H1 (cell line): Measurements from ENCODE around the gene C5orf52. TPM values are rescaled to one million over a fixed set of nuclear protein-coding genes. Genes with fewer than 3 reads are reported as not detected.

Experiments used
- CTCF ChIA-PET: fragments of 300-600 bp; sonication (Branson Sonifier 250); formaldehyde crosslinking; loops from one replicate; lab custom pipeline; 2021; ENCODE audit not compliant: partially characterized antibody; lab: Charles Lee
- POLR2A ChIA-PET: fragments of 300-600 bp; sonication (Branson Sonifier 250); formaldehyde crosslinking; loops from one replicate; lab custom pipeline; 2021; ENCODE audit warnings: inconsistent platforms; ENCODE audit not compliant: partially characterized antibody; lab: Charles Lee
- DNase-seq, 2 experiments: peaks; one replicate each; pipeline versions ENCODE4 v3.0.0 to v3.0.0-alpha.2; 2010 to 2022; ENCODE audit warnings: low spot score in 2 of 2, low read depth in 1 of 2, mixed read lengths in 1 of 2
- FAIRE-seq: peaks from 2 replicates; lab custom pipeline; 2011; peaks lifted over from hg19 to GRCh38; lab: Jason Lieb, UNC
- H2AFZ ChIP-seq: 2 replicates; pipeline ENCODE4 v1.8.1; 2012; ENCODE audit warnings: low read length, inconsistent platforms
- H2AK5ac ChIP-seq: 2 replicates; pipeline ENCODE4 v1.6.1; 2013; ENCODE audit warnings: low read depth, low read length
- H2BK120ac ChIP-seq: replicated peaks from 2 replicates; pipeline ENCODE3; 2013; ENCODE audit warnings: low read depth, low read length, inconsistent platforms
- H2BK12ac ChIP-seq: 2 replicates; pipeline ENCODE4 v1.6.1; 2013; ENCODE audit warnings: low read depth, low read length
- H2BK15ac ChIP-seq: 2 replicates; pipeline ENCODE4 v1.6.1; 2013; ENCODE audit warnings: low read length
- H2BK20ac ChIP-seq: 2 replicates; pipeline ENCODE4 v1.6.1; 2013; ENCODE audit warnings: low read length
- H2BK5ac ChIP-seq: 2 replicates; pipeline ENCODE4 v1.6.1; 2013; ENCODE audit warnings: low read depth, low read length
- H3K14ac ChIP-seq: 2 replicates; pipeline ENCODE4 v1.6.1; 2013; ENCODE audit warnings: inconsistent platforms; ENCODE audit not compliant: insufficient read length
- H3K18ac ChIP-seq: 2 replicates; pipeline ENCODE4 v1.6.1; 2013; ENCODE audit warnings: low read length; ENCODE audit errors: extremely low read depth
- H3K23ac ChIP-seq: 2 replicates; pipeline ENCODE4 v1.6.1; 2013; ENCODE audit warnings: inconsistent platforms; ENCODE audit not compliant: insufficient read length
- H3K23me2 ChIP-seq: 2 replicates; pipeline ENCODE4 v1.6.1; 2013; ENCODE audit warnings: low read depth, low read length
- H3K27ac ChIP-seq: 2 replicates; pipeline ENCODE4 v1.6.1; 2011; ENCODE audit warnings: low read depth, low read length, inconsistent platforms
- H3K27me3 ChIP-seq, 4 experiments: replicated peaks in 1 of 4; 1 replicate in 1 of 4; 2 replicates in 3 of 4; pipeline versions ENCODE4 v1.6.1 to v1.8.1; 2011 to 2013; ENCODE audit warnings: low read length in 3 of 4, mild to moderate bottlenecking in 3 of 4, inconsistent platforms in 2 of 4, mixed read lengths in 2 of 4, moderate library complexity in 1 of 4; ENCODE audit not compliant: control insufficient read depth in 3 of 4, insufficient read depth in 3 of 4; ENCODE audit errors: extremely low read depth in 1 of 4
- H3K36me3 ChIP-seq, 4 experiments: 2 replicates each; pipeline versions ENCODE4 v1.6.1 to v1.8.1; 2011 to 2013; ENCODE audit warnings: mild to moderate bottlenecking in 4 of 4, low read length in 3 of 4, moderate library complexity in 2 of 4, control low read depth in 1 of 4, inconsistent platforms in 1 of 4; ENCODE audit not compliant: insufficient read depth in 4 of 4, control insufficient read depth in 2 of 4
- H3K4ac ChIP-seq: replicated peaks from 2 replicates; pipeline ENCODE3; 2013; ENCODE audit warnings: low read length, low read depth, mixed read lengths, inconsistent platforms; ENCODE audit not compliant: insufficient read length
- H3K4me1 ChIP-seq, 4 experiments: replicated peaks in 1 of 4; 1 replicate in 1 of 4; 2 replicates in 3 of 4; pipeline versions ENCODE4 v1.6.1 to v1.8.1; 2011 to 2013; ENCODE audit warnings: low read length in 3 of 4, inconsistent platforms in 2 of 4, mixed read lengths in 1 of 4; ENCODE audit not compliant: insufficient read depth in 4 of 4, control insufficient read depth in 3 of 4
- H3K4me2 ChIP-seq, 2 experiments: 2 replicates each; pipeline versions ENCODE4 v1.6.1 to v1.8.1; 2011 to 2013; ENCODE audit warnings: low read depth in 2 of 2, low read length in 2 of 2, control low read depth in 1 of 2, inconsistent platforms in 1 of 2, mild to moderate bottlenecking in 1 of 2; ENCODE audit not compliant: insufficient read depth in 1 of 2
- H3K4me3 ChIP-seq, 4 experiments: fragments of 200-600, 300-600 bp in 1 of 4; sonication (generic), shearing (Covaris generic), sonication (Bioruptor Twin) in 1 of 4; 2 replicates each; pipeline versions ENCODE4 v1.5.1 to v1.8.1; 2011 to 2016; ENCODE audit warnings: low read length in 4 of 4, low read depth in 3 of 4, control low read depth in 2 of 4, inconsistent platforms in 2 of 4, mild to moderate bottlenecking in 2 of 4, mixed read lengths in 1 of 4, moderate library complexity in 1 of 4; ENCODE audit not compliant: insufficient read depth in 2 of 4; ENCODE audit errors: extremely low read depth in 1 of 4
- H3K56ac ChIP-seq: replicated peaks from 2 replicates; pipeline ENCODE3; 2013; ENCODE audit warnings: low read depth, mild to moderate bottlenecking, mixed read lengths, low read length, inconsistent platforms; ENCODE audit not compliant: insufficient read length
- H3K79me1 ChIP-seq: 2 replicates; pipeline ENCODE4 v1.6.1; 2013; ENCODE audit warnings: low read depth, low read length, control low read depth
- H3K79me2 ChIP-seq, 2 experiments: 2 replicates each; pipeline versions ENCODE4 v1.6.1 to v1.8.1; 2012 to 2013; ENCODE audit warnings: low read length in 2 of 2, mild to moderate bottlenecking in 2 of 2, inconsistent platforms in 1 of 2; ENCODE audit not compliant: insufficient read depth in 2 of 2, control insufficient read depth in 1 of 2
- H3K9ac ChIP-seq, 4 experiments: replicated peaks in 1 of 4; 1 replicate in 1 of 4; 2 replicates in 3 of 4; pipeline versions ENCODE4 v1.6.1 to v1.8.1; 2011 to 2013; ENCODE audit warnings: low read depth in 3 of 4, low read length in 3 of 4, control low read depth in 2 of 4, mild to moderate bottlenecking in 2 of 4, moderate library complexity in 2 of 4, inconsistent platforms in 1 of 4; ENCODE audit errors: extremely low read depth in 1 of 4
- H3K9me3 ChIP-seq, 2 experiments: 2 replicates each; pipeline versions ENCODE4 v1.6.1 to v1.8.1; 2012 to 2013; ENCODE audit warnings: mild to moderate bottlenecking in 2 of 2, moderate library complexity in 2 of 2, control low read depth in 1 of 2, inconsistent platforms in 1 of 2, low read depth in 1 of 2, low read length in 1 of 2, mixed read lengths in 1 of 2; ENCODE audit not compliant: insufficient read depth in 2 of 2
- H4K20me1 ChIP-seq, 2 experiments: replicated peaks in 1 of 2; 2 replicates each; pipeline versions ENCODE3 to v1.8.1; 2011 to 2013; ENCODE audit warnings: inconsistent platforms in 2 of 2, low read length in 2 of 2, mild to moderate bottlenecking in 1 of 2; ENCODE audit not compliant: insufficient read depth in 2 of 2, control insufficient read depth in 1 of 2
- H4K5ac ChIP-seq: 2 replicates; pipeline ENCODE4 v1.6.1; 2013; ENCODE audit warnings: low read length, low read depth, mixed read lengths, inconsistent platforms; ENCODE audit not compliant: insufficient read length
- H4K8ac ChIP-seq: 2 replicates; pipeline ENCODE4 v1.8.0; 2013; ENCODE audit warnings: mild to moderate bottlenecking, moderate library complexity, low read length, inconsistent platforms; ENCODE audit not compliant: insufficient read depth; ENCODE audit errors: extremely low read depth
- H4K91ac ChIP-seq: replicated peaks from 2 replicates; pipeline ENCODE3; 2013; ENCODE audit warnings: low read length, mixed read lengths, inconsistent platforms; ENCODE audit not compliant: insufficient read length
- ATF3 ChIP-seq: IDR thresholded peaks from 2 replicates; pipeline ENCODE4 v1.6.1; 2011; ENCODE audit warnings: low read depth, mild to moderate bottlenecking, low read length; ENCODE audit not compliant: insufficient read depth
- JUN ChIP-seq: IDR thresholded peaks from 2 replicates; pipeline ENCODE4 v1.6.1; 2011; ENCODE audit warnings: low read depth, mild to moderate bottlenecking, improper control_type of control experiment, low read length
- SIN3A ChIP-seq, 2 experiments: IDR thresholded peaks in 1 of 2; conservative IDR thresholded peaks in 1 of 2; 2 replicates each; pipeline ENCODE4 v1.6.1; 2011 to 2012; ENCODE audit warnings: low read length in 2 of 2, improper control_type of control experiment in 1 of 2, low read depth in 1 of 2, mild to moderate bottlenecking in 1 of 2
- SP1 ChIP-seq: IDR thresholded peaks from 2 replicates; pipeline ENCODE4 v1.6.1; 2011; ENCODE audit warnings: low read depth, low read length
- SP4 ChIP-seq: IDR thresholded peaks from 2 replicates; pipeline ENCODE4 v1.6.1; 2012; ENCODE audit warnings: low read length, inconsistent platforms
- YY1 ChIP-seq: IDR thresholded peaks from 2 replicates; pipeline ENCODE4 v1.6.1; 2011; ENCODE audit warnings: low read depth, mild to moderate bottlenecking, low read length
- WGBS, 2 experiments: shearing (Covaris generic) in 1 of 2; methylation state at CpG; one replicate each; pipeline versions ENCODE4 v1.1.6 to v1.1.7; 2013 to 2015; ENCODE audit warnings: low lambda C conversion rate in 2 of 2, mixed read lengths in 2 of 2, inconsistent platforms in 1 of 2, low coverage in 1 of 2, missing lambda C conversion rate in 1 of 2; ENCODE audit not compliant: insufficient replicate concordance in 2 of 2, insufficient coverage in 1 of 2, insufficient read length in 1 of 2; ENCODE audit errors: extremely low coverage in 1 of 2, missing lambda C conversion rate in 1 of 2; 5-methylcytosine and 5-hydroxymethylcytosine counted together
- polyA plus RNA-seq, 7 experiments: library from polyadenylated mRNA; depleted of rRNA in 3 of 7; stranded (reverse) in 5 of 7; unstranded in 2 of 7; fragments of >200 nt in 5 of 7; fragments of 200-250 nt in 2 of 7; gene quantifications; 1 replicate in 5 of 7; 2 replicates in 1 of 7; 4 replicates in 1 of 7; pipeline versions ENCODE4 v1.2.1 to v1.2.3, GENCODE V29; 2011 to 2013; ENCODE audit warnings: missing spikeins in 2 of 7, mixed read lengths in 2 of 7
- total RNA-seq: library from RNA; stranded (reverse); fragmentation: NEBNext Ultra II Directional; extraction: Animal tissue kit (Norgen Biotek cat#: 25700); gene quantifications from 2 replicates; pipeline ENCODE4 v1.2.1, GENCODE V29; 2021
- TF ChIP-seq, protein P1 (sequence below): IDR thresholded peaks from 2 replicates; pipeline ENCODE4 v1.6.1; 2011; ENCODE audit warnings: low read length, improper control_type of control experiment

C5orf52 gene
- total and polyA plus RNA-seq, 2 of the 8 experiments (the other 6 are each of a cell fraction or from before 2014, with no cell fraction given) = not detected

DNA sequence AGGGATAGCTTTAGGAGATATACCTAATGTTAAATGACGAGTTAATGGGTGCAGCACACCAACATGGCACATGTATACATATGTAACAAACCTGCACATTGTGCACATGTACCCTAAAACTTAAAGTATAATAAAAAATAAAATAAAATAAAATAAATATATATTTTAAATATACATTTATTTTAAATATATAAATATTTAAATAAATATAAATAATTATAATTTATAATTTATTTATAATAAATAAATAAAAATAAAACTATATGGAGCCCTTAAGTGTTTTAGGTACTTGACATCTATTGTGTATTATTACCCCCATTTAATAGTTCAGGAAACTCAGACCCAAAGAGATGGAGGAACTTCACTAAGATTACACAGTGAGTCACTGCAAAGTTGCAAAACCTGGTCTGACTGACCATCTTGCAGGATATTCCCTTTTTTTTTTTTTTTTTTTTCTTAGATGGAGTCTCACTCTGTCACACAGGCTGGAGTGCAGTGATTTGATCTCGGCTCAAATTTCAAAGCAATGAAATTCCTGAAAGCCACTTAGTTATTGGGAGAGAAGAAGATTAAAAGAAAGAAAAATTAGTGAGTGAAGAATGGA is 5.8 kb upstream of the C5orf52 start:
- Histone ChIP-seq H3K23me2 (peaks cover 2% of the 10 kb centered on the region; the same call in 1 of the 2 replicates), H3K79me1 (no peaks in the 10 kb centered on the region), H3K27ac (no peak overlapping the region), H2BK120ac (no peak overlapping the region), H3K18ac (no peak overlapping the region), H2AFZ (no peak overlapping the region), H3K9ac (no peak overlapping the region), H2BK5ac (no peak overlapping the region), H3K14ac (no peak overlapping the region), H4K8ac (no peak overlapping the region), H4K91ac (no peak overlapping the region), H2BK12ac (no peak overlapping the region), H3K27me3 (no peaks in the 10 kb centered on the region), H2BK15ac (no peak overlapping the region), H4K20me1 (no peaks in the 10 kb centered on the region), H3K4me3 (no peak overlapping the region), H2AK5ac (no peak overlapping the region), H3K9me3 (peaks cover 0 to 2% of the 10 kb centered on the region in 2 experiments; a peak in 1 of 4 replicates), H3K23ac (no peak overlapping the region), H3K4ac (no peak overlapping the region), H3K4me1 (no peaks in the 10 kb centered on the region), H4K5ac (no peak overlapping the region), H3K36me3 (no peaks in the 10 kb centered on the region), H3K4me2 (no peak overlapping the region), H3K79me2 (no peaks in the 10 kb centered on the region), H2BK20ac (no peak overlapping the region), H3K56ac (no peak overlapping the region)
- DNase-seq = no peak
- WGBS, 2 experiments = 85% methylated on average over 2 of the region's 2 CpGs; no CpG with 5 or more reads in 1 of the 2 experiments
- ChIA-PET CTCF (interaction anchor here (0.7 to 6.3 kb wide), 2 partner anchors 77 to 123 kb away, joined by 3 to 57 read pairs; partner anchors contain the start of gene LSM11), POLR2A (no interaction called here)
- no peak for TF ChIP-seq ATF3
- TF ChIP-seq YY1 = no peak
- TF ChIP-seq JUN = no peak
- no peak for TF ChIP-seq SP1
- TF ChIP-seq SIN3A (conservative IDR thresholded peaks at IDR 0.05 in 1 of 2, IDR thresholded peaks at IDR 0.05 in 1 of 2; ENCODE audit: low read depth in 1 of 2, low read length in 2 of 2) = no peak
- TF ChIP-seq SP4 = no peak
- TF ChIP-seq, protein P1, sequence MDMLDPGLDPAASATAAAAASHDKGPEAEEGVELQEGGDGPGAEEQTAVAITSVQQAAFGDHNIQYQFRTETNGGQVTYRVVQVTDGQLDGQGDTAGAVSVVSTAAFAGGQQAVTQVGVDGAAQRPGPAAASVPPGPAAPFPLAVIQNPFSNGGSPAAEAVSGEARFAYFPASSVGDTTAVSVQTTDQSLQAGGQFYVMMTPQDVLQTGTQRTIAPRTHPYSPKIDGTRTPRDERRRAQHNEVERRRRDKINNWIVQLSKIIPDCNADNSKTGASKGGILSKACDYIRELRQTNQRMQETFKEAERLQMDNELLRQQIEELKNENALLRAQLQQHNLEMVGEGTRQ = no peak
- no peak for FAIRE-seq
